ENCODE results near the gene ELAVL2. TPM values are rescaled to one million over a fixed set of nuclear protein-coding genes. Genes with fewer than 3 reads are reported as not detected.

The ELAVL2 gene
- total and polyA plus RNA-seq, 4 donors = 0.02 to 1.7 TPM; not detected in 2

DNA sequence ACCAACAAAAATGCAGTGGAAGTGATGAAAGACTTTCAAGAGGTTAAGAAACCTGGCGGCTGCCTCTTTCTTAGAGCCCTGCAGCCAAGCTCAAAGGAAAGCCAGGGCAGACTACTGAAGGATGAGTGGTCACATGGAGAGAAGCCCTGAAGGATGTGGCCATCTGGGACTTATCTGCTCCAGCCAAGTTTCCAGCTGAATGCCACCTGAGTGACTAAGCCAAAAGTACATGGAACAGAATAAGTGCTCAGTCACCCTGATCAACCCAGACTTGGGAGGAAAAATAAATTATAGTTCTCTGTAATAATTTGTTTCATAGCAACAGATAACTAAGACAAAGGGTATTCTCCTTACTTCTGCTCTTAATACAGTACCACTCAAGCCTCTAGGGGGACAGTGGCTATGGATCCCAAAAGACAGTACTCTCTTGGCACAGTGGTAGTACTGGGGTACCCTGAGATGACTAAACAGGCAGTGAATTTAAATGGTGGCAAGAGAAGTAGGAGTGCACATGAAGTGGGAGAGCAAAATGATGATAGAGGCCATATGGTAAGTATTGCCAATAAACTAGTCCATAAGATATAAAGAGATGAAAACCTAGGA lies 182.3 kb downstream of the ELAVL2 start:
- Histone ChIP-seq H3K9ac (ENCODE audit: insufficient read depth in 1 of 2, low read length in 2 of 2) (no peak overlapping the region), H3K9me3 (ENCODE audit: control insufficient read depth in 4 of 4, insufficient read depth in 3 of 4, low read length in 3 of 4) (peaks cover 0 to 3% (median 0%) of the 10 kb centered on the region in 4 donors), H3K36me3 (ENCODE audit: control insufficient read depth in 4 of 4, insufficient read depth in 4 of 4, low read length in 4 of 4) (no peaks in the 10 kb centered on the region), H3K27ac (ENCODE audit: low read depth in 1 of 2, low read length in 1 of 2) (no peak overlapping the region), H3K27me3 (ENCODE audit: control insufficient read depth in 3 of 3, insufficient read depth in 3 of 3, low read length in 2 of 3) (no peaks in the 10 kb centered on the region), H3K4me3 (no peak overlapping the region), H3K4me1 (ENCODE audit: control insufficient read depth in 5 of 5, insufficient read depth in 5 of 5, low read length in 5 of 5) (no peaks in the 10 kb centered on the region)
- TF ChIP-seq, protein P1, sequence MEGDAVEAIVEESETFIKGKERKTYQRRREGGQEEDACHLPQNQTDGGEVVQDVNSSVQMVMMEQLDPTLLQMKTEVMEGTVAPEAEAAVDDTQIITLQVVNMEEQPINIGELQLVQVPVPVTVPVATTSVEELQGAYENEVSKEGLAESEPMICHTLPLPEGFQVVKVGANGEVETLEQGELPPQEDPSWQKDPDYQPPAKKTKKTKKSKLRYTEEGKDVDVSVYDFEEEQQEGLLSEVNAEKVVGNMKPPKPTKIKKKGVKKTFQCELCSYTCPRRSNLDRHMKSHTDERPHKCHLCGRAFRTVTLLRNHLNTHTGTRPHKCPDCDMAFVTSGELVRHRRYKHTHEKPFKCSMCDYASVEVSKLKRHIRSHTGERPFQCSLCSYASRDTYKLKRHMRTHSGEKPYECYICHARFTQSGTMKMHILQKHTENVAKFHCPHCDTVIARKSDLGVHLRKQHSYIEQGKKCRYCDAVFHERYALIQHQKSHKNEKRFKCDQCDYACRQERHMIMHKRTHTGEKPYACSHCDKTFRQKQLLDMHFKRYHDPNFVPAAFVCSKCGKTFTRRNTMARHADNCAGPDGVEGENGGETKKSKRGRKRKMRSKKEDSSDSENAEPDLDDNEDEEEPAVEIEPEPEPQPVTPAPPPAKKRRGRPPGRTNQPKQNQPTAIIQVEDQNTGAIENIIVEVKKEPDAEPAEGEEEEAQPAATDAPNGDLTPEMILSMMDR (IDR thresholded peaks at IDR 0.05; ENCODE audit: control extremely low read depth, extremely low read depth) = no peak
- DNase-seq (no peak), ATAC-seq (ENCODE audit: insufficient read depth, low FRiP score) (no peak)
- 87 to 89% methylated on average over 1 of the region's 1 CpG for WGBS, 2 donors
